HepG2 (cell line): Measurements from ENCODE around the gene FHIT. TPM values are rescaled to one million over a fixed set of nuclear protein-coding genes. Genes with fewer than 3 reads are reported as not detected.

ENCODE experiments used
- ATAC-seq: fragments of 200-7000 bp; cut with Tn5 transposase; 3 replicates; pipeline ENCODE4 v1.9.1; 2020; ENCODE audit warnings: mild to moderate bottlenecking, moderate library complexity
- BruUV-seq: library from RNA; stranded (reverse); fragments of 400-500 nt; replicated peaks from 2 replicates; lab custom pipeline; 2021; lab: Mats Ljungman, UMichigan
- CTCF ChIA-PET: fragments of 300-600 bp; formaldehyde crosslinking; extraction: SDS; loops from one replicate; lab custom pipeline; 2021; ENCODE audit warnings: low total read pairs, inconsistent platforms, low intra/inter-chr PET ratio; lab: Yijun Ruan, JAX
- POLR2A ChIA-PET: fragments of 350-600 bp; sonication (Branson Sonifier 250); formaldehyde crosslinking; loops from one replicate; lab custom pipeline; 2020; ENCODE audit warnings: antibody characterized with exemption, inconsistent platforms; lab: Yijun Ruan, JAX
- DNase-seq: peaks from one replicate; pipeline ENCODE4 v3.0.0-alpha.2; 2015; ENCODE audit warnings: low spot score
- FAIRE-seq: peaks from 3 replicates; lab custom pipeline; 2011; peaks lifted over from hg19 to GRCh38; lab: Jason Lieb, UNC
- H2AFZ ChIP-seq: one replicate; pipeline ENCODE4 v1.6.1; 2011; ENCODE audit warnings: low read length, inconsistent platforms
- H3K27ac ChIP-seq: fragments of 300-600 bp; 3 replicates; pipeline ENCODE4 v1.8.0; 2011; ENCODE audit warnings: mixed run types, mild to moderate bottlenecking, mixed read lengths, low read length, inconsistent platforms; ENCODE audit not compliant: insufficient read depth; ENCODE audit errors: extremely low read length
- H3K27me3 ChIP-seq, 2 experiments: fragments of 200-600 bp in 1 of 2; 2 replicates in 1 of 2; 3 replicates in 1 of 2; pipeline versions ENCODE4 v1.6.0 to v1.8.0; 2011; ENCODE audit warnings: low read length in 2 of 2, mild to moderate bottlenecking in 2 of 2, moderate library complexity in 2 of 2, inconsistent platforms in 1 of 2; ENCODE audit not compliant: insufficient read depth in 2 of 2, control insufficient read depth in 1 of 2
- H3K36me3 ChIP-seq, 2 experiments: fragments of 200-600 bp in 1 of 2; replicated peaks in 1 of 2; 2 replicates in 1 of 2; 3 replicates in 1 of 2; pipeline versions ENCODE4 v1.5.1 to v1.8.0; 2011; ENCODE audit warnings: low read length in 2 of 2, inconsistent platforms in 1 of 2; ENCODE audit not compliant: insufficient read depth in 2 of 2, control insufficient read depth in 1 of 2
- H3K4me1 ChIP-seq: 2 replicates; pipeline ENCODE4 v1.5.1; 2012; ENCODE audit warnings: low read length, inconsistent platforms; ENCODE audit not compliant: insufficient read depth
- H3K4me2 ChIP-seq: 2 replicates; pipeline ENCODE4 v1.6.0; 2011; ENCODE audit warnings: low read depth, low read length, inconsistent platforms
- H3K4me3 ChIP-seq, 3 experiments: fragments of 200-600 bp in 1 of 3; sonication (generic), shearing (Covaris generic) in 1 of 3; replicated peaks in 1 of 3; 2 replicates each; pipeline ENCODE4 v1.5.1; 2011 to 2016; ENCODE audit warnings: low read length in 3 of 3, inconsistent platforms in 2 of 3, low read depth in 2 of 3, mild to moderate bottlenecking in 2 of 3, control low read depth in 1 of 3, mixed read lengths in 1 of 3; ENCODE audit not compliant: insufficient read depth in 1 of 3
- H3K79me2 ChIP-seq: one replicate; pipeline ENCODE4 v1.6.1; 2011; ENCODE audit warnings: low read length, inconsistent platforms; ENCODE audit not compliant: insufficient read depth
- H3K9ac ChIP-seq: 2 replicates; pipeline ENCODE4 v1.6.0; 2011; ENCODE audit warnings: mild to moderate bottlenecking, low read depth, low read length, inconsistent platforms; ENCODE audit not compliant: insufficient read depth
- H3K9me3 ChIP-seq: 2 replicates; pipeline ENCODE4 v1.5.1; 2012; ENCODE audit warnings: mild to moderate bottlenecking, low read length
- H4K20me1 ChIP-seq: 2 replicates; pipeline ENCODE4 v1.6.0; 2011; ENCODE audit warnings: inconsistent platforms, mild to moderate bottlenecking, low read length, moderate library complexity; ENCODE audit not compliant: insufficient read depth
- ATAD3A ChIP-seq: sonication (generic); formaldehyde crosslinking; IDR thresholded peaks from 2 replicates; pipeline ENCODE4 v1.4.0; 2020; ENCODE audit warnings: missing genetic modification reagents
- ATF2 ChIP-seq: sonication (generic); formaldehyde crosslinking; IDR thresholded peaks from 2 replicates; pipeline ENCODE4 v1.4.0; 2020; ENCODE audit warnings: missing genetic modification reagents
- BRF2 ChIP-seq: sonication (generic); formaldehyde crosslinking; IDR thresholded peaks from 2 replicates; pipeline ENCODE4 v1.8.1; 2022; ENCODE audit warnings: mild to moderate bottlenecking, missing genetic modification reagents
- DRAP1 ChIP-seq: IDR thresholded peaks from 2 replicates; pipeline ENCODE4 v1.6.1; 2016; ENCODE audit warnings: missing genetic modification reagents, missing compliant biosample characterization
- KAT8 ChIP-seq: IDR thresholded peaks from 2 replicates; pipeline ENCODE4 v1.6.1; 2016; ENCODE audit warnings: missing genetic modification reagents, missing compliant biosample characterization
- KDM6A ChIP-seq: IDR thresholded peaks from 2 replicates; pipeline ENCODE4 v1.6.1; 2016; ENCODE audit warnings: low read depth
- MEIS1 ChIP-seq: sonication (generic); formaldehyde crosslinking; IDR thresholded peaks from 2 replicates; pipeline ENCODE4 v1.9.0; 2021; ENCODE audit warnings: mild to moderate bottlenecking, missing genetic modification reagents, moderate library complexity, borderline replicate concordance
- PBX2 ChIP-seq: IDR thresholded peaks from 2 replicates; pipeline ENCODE4 v1.6.1; 2016; ENCODE audit warnings: control low read depth
- SETDB1 ChIP-seq: sonication (generic); formaldehyde crosslinking; IDR thresholded peaks from 2 replicates; pipeline ENCODE4 v1.5.1; 2020; ENCODE audit warnings: missing genetic modification reagents, mild to moderate bottlenecking, borderline replicate concordance
- SRF ChIP-seq: IDR thresholded peaks from 2 replicates; pipeline ENCODE4 v1.6.1; 2011; ENCODE audit warnings: mild to moderate bottlenecking, low read depth, low read length, moderate library complexity
- TRIM24 ChIP-seq: sonication (generic); formaldehyde crosslinking; IDR thresholded peaks from 2 replicates; pipeline ENCODE4 v1.8.0; 2022; ENCODE audit warnings: mild to moderate bottlenecking, missing genetic modification reagents
- ZNF276 ChIP-seq: sonication (generic); formaldehyde crosslinking; IDR thresholded peaks from 2 replicates; pipeline ENCODE4 v1.4.0; 2020; ENCODE audit warnings: mild to moderate bottlenecking, low read depth, missing genetic modification reagents
- ZNF317 ChIP-seq: sonication (generic); formaldehyde crosslinking; IDR thresholded peaks from 2 replicates; pipeline ENCODE4 v1.5.0; 2020; ENCODE audit warnings: mild to moderate bottlenecking, missing genetic modification reagents
- ZNF557 ChIP-seq: sonication (generic); formaldehyde crosslinking; IDR thresholded peaks from 2 replicates; pipeline ENCODE4 v1.4.0; 2020; ENCODE audit warnings: missing genetic modification reagents
- WGBS: methylation state at CpG from one replicate; pipeline ENCODE4 v1.1.6; 2017; ENCODE audit warnings: low lambda C conversion rate; 5-methylcytosine and 5-hydroxymethylcytosine counted together
- in situ Hi-C: cut with HindIII; loops from 2 replicates; pipeline ENCODE4 v1.10.0; 2017; ENCODE audit warnings: low pct_unique_long_range_greater_than_20kb; ENCODE audit not compliant: extremely low pct_ligation_motif_present
- intact Hi-C: fragments of 100-400 bp; cut with micrococcal nuclease; formaldehyde crosslinking; loops from one replicate; pipeline ENCODE4 v1.10.0; 2022; ENCODE audit not compliant: unreplicated experiment
- polyA plus RNA-seq, 8 experiments: library from polyadenylated mRNA; depleted of rRNA in 3 of 8; stranded (reverse) in 7 of 8; unstranded in 1 of 8; fragments of >200 nt; fragmentation: Illumina TruSeq in 4 of 8; extraction: Trizol in 4 of 8; gene quantifications; 2 replicates each; pipeline versions ENCODE4 v1.2.1 to v1.2.3, GENCODE V29; 2011 to 2016; ENCODE audit warnings: low read depth in 4 of 8, missing spikeins in 1 of 8, mixed read lengths in 1 of 8; ENCODE audit not compliant: insufficient read depth in 1 of 8
- total RNA-seq, 5 experiments: library from RNA; depleted of rRNA; stranded (reverse); fragments of >200 nt; fragmentation: Illumina TruSeq; extraction: Trizol; gene quantifications; 2 replicates each; pipeline ENCODE4 v1.2.3, GENCODE V29; 2016; ENCODE audit warnings: low read depth in 1 of 5

The FHIT gene
- total and polyA plus RNA-seq, 2 of the 13 experiments (the other 11 are each of a cell fraction or from before 2014, with no cell fraction given): 4.0 to 4.6 TPM

GRCh38 chr3:59925946-59926345 lies 1325.3 kb downstream of the FHIT start:
- DNase-seq (no peak), FAIRE-seq (no peak), ATAC-seq (no peak)
- no peaks in the 10 kb centered on the region for H3K4me1 ChIP-seq
- no peak overlapping the region for H3K4me3 ChIP-seq
- no peaks in the 10 kb centered on the region for H3K36me3 ChIP-seq
- TF ChIP-seq ZNF276 (CRISPR knock-in tag): no peak
- H3K27ac ChIP-seq: no peak overlapping the region
- BruUV-seq: no TSS peak
- no peak overlapping the region for H2AFZ ChIP-seq
- no peaks in the 10 kb centered on the region for H3K9me3 ChIP-seq
- no peaks in the 10 kb centered on the region for H3K27me3 ChIP-seq
- no peaks in the 10 kb centered on the region for H4K20me1 ChIP-seq
- H3K4me2 ChIP-seq: no peak overlapping the region
- CTCF ChIA-PET: no interaction called here
- POLR2A ChIA-PET: no interaction called here
- no peak overlapping the region for H3K9ac ChIP-seq
- intact Hi-C loops (no loop called here), in situ Hi-C loops (no loop called here)
- H3K79me2 ChIP-seq: no peaks in the 10 kb centered on the region

GRCh38 chr3:59922192-59922591 lies 1329.1 kb downstream of the FHIT start:
- Histone ChIP-seq H3K9ac (no peak overlapping the region), H2AFZ (no peak overlapping the region), H3K27me3 (no peaks in the 10 kb centered on the region), H3K79me2 (no peaks in the 10 kb centered on the region), H3K36me3 (no peaks in the 10 kb centered on the region), H4K20me1 (no peaks in the 10 kb centered on the region), H3K4me2 (no peak overlapping the region), H3K27ac (no peak overlapping the region), H3K4me3 (no peak overlapping the region), H3K9me3 (no peaks in the 10 kb centered on the region), H3K4me1 (no peaks in the 10 kb centered on the region)
- DNase-seq: no peak
- intact Hi-C loops (no loop called here), in situ Hi-C loops (no loop called here)
- ChIA-PET CTCF (no interaction called here), POLR2A (no interaction called here)
- WGBS: 13% methylated on average over 7 of the region's 7 CpGs
- FAIRE-seq: no peak
- no TSS peak for BruUV-seq
- no peak for ATAC-seq
- TF ChIP-seq ATAD3A (no peak), KAT8 (no peak), SRF (no peak), SETDB1 (CRISPR knock-in tag) (no peak), DRAP1 (CRISPR knock-in tag) (no peak), MEIS1 (CRISPR knock-in tag) (no peak), KDM6A (no peak), BRF2 (CRISPR knock-in tag) (no peak), ATF2 (no peak), PBX2 (CRISPR knock-in tag) (no peak), ZNF557 (no peak), ZNF317 (no peak), TRIM24 (CRISPR knock-in tag) (no peak)
